ENCODE data around the gene MNX1.
A peak's percentile ranks its signal among the peaks of the same experiment; 100 is the strongest.

MNX1 gene

DNA sequence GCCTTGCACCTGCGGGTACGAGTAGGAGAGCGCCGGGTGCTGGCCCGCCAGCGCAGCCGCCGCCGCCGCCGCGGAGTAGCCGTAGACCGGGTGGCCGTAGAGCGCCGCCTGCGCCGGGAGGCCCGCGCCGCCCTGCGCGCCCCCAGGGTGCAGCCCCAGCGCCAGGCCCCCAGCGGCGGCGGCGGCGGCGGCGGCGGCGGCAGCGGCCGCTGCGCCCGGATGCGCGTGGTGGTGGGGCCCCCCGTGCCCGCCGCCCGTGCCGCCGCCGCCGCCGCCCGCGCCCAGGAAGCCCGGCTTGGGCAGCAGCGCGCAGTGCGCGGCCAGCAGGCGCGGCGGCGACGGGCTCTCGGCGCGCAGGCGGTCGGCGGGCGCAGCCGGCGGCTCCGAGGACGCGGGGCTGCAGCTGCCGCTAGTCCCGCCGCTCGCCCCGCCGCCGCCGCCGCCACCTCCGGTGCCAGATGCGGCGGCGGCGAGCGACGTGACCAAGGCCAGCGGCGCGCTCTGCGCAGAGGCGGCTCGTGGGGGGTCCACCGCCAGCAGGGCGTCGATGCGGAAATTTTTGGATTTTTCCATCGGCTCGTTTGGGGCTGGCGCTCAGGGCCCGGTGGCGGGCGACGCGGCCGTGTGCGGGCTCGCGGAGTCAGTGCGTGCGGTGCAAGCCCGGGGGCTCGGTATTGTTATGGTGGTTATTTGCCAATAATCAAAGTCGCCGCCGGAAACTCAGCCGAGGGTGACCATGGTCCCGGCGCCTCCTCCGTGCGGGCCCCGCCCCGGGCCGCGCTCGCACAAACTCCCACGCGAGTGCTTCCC is 480 bp downstream of the MNX1 start:
- Histone ChIP-seq H3K9ac (ENCODE audit: low read depth, low read length) (no peak overlapping the region), H3K4me3 (ENCODE audit: low read length) (peak overlapping the region; percentile 39)

DNA sequence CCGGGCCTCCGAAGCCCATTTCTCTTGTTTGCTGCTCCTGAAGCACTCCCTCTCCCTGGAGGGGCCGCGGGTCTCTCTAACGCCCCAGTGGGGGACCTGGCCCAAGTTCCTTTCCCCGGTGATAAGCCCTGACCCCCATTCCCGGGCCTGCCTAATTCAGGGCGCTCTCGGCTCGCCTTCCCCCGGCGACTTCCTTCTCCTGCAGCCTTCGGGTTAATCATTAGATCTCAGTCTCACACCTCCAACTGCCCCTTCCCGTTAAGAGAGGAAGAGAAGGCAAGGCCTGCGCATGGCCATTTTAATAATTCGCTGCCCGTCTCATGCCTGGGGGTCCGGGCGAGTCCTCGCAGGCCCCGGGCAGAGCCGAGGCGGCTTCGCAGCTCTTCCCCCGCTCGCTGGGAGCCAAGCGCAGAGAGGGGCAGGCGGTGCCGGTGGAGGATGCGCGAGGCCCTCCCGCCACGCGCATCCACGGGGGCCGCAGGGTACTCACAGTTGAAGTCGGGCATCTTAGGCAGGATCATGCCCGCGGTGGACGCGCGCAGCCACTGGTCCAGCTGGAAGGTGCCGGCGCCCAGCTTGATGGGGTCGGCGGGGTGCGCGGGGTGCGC is 1.2 kb downstream of the MNX1 start:
- Histone ChIP-seq H3K36me3 (ENCODE audit: insufficient read depth, low read length) (no peaks in the 10 kb centered on the region), H3K4me1 (ENCODE audit: control insufficient read depth, insufficient read depth, low read length) (peaks cover 2% of the 10 kb centered on the region), H3K4me3 (ENCODE audit: low read length) (no peak overlapping the region), H3K9me3 (replicated peaks; ENCODE audit: low read length) (no peaks in the 10 kb centered on the region), H3K4me2 (ENCODE audit: low read length) (no peak overlapping the region), H3K9ac (ENCODE audit: low read depth, low read length) (no peak overlapping the region), H3K27me3 (ENCODE audit: control insufficient read depth, insufficient read depth, low read length) (peaks cover 88% of the 10 kb centered on the region)

More for the DNA sequence above, 480 bp downstream of the MNX1 start:
- Histone ChIP-seq H3K4me1 (ENCODE audit: control insufficient read depth, insufficient read depth, low read length) (no peaks in the 10 kb centered on the region), H3K27me3 (ENCODE audit: control insufficient read depth, insufficient read depth, low read length) (peaks cover 88% of the 10 kb centered on the region), H3K36me3 (ENCODE audit: insufficient read depth, low read length) (no peaks in the 10 kb centered on the region), H3K9me3 (replicated peaks; ENCODE audit: low read length) (no peaks in the 10 kb centered on the region), H3K4me2 (ENCODE audit: low read length) (peak overlapping the region; percentile 54)

DNA sequence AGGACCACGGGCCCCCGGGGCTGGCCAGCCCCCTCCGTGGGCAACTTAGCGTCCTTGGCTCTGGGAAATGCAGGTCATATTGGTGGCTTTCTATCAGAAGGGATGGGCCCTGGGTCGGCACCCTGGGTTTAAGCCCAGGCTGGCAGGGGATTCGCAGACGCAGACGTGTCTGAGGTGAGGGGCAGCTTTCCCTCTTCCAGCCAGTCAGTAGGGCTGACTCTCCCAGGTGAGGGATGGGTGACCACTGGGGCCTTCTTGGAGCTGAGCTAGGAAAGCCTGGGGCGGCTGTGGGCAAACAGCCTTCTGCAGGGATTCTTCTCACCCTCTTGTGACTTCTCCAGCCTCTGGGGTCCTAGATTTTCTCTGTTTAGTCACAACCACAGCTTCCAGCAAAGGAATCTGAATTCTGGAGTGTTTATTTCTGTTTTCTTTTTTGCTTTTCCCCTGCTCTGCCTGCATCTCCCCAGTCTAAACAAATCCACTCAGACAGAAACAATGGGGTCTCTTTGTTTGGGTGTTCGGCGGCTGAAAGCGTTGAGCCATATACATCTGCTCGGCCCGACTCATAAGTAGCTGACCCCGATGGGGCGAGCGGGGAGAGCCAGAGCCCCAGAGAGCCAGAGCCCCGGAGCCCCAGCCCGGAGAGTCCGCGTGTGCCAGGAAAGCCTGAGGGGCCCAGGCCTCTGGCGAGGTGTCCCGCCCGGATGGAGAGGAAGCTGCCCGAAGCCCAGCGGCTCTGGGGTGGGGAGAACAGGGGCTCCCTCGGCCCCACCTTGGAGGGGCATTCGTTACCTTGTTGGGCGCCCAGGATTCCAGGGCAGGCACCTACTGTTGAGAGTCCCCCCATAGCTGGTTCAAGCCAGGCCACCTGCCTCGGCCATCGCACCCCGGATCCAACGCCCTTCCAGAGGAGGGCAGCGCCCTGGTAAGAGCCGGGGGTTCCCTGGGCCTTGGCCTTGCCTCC is 2.0 kb downstream of the MNX1 start:
- Histone ChIP-seq H3K27me3 (ENCODE audit: control insufficient read depth, insufficient read depth, low read length) (peaks cover 88% of the 10 kb centered on the region), H3K4me2 (ENCODE audit: low read length) (no peak overlapping the region), H3K9ac (ENCODE audit: low read depth, low read length) (no peak overlapping the region), H3K36me3 (ENCODE audit: insufficient read depth, low read length) (no peaks in the 10 kb centered on the region), H3K9me3 (replicated peaks; ENCODE audit: low read length) (no peaks in the 10 kb centered on the region), H3K4me1 (ENCODE audit: control insufficient read depth, insufficient read depth, low read length) (peaks cover 8% of the 10 kb centered on the region), H3K4me3 (ENCODE audit: low read length) (no peak overlapping the region)

DNA sequence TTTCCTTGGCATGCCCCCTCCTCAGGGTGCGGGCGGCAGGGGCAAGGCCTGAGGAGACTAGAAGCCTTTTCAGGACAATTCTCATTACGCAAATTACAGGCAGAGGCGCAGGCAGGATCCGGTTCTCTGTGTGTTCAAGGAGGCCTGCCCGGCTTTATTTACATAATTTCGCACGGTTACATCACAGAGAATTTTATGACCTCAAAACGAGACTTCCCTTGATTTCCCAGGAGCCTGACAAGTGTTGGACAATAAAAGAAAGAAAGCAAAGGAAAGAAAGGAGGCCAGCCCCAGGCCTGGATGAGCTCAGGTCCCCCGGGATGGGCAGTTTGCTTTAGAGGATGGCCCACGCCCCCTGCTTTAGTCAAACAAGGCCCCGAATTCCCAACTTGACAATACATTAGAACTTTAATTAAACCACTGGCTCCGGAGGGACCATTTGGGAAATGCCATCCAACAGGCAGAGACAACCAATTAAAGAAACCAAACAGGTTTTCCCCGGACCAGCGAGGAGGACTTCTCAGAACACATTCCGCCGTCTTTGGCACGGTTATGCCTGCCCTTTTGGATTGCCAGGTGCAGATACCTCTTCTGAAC is 2.9 kb downstream of the MNX1 start:
- H3K27me3 ChIP-seq (ENCODE audit: control insufficient read depth, insufficient read depth, low read length): peaks cover 88% of the 10 kb centered on the region
- no peaks in the 10 kb centered on the region for H3K9me3 ChIP-seq (replicated peaks; ENCODE audit: low read length)
- no peak overlapping the region for H3K4me2 ChIP-seq (ENCODE audit: low read length)
- no peaks in the 10 kb centered on the region for H3K36me3 ChIP-seq (ENCODE audit: insufficient read depth, low read length)
- H3K9ac ChIP-seq (ENCODE audit: low read depth, low read length): no peak overlapping the region
- H3K4me3 ChIP-seq (ENCODE audit: low read length): no peak overlapping the region
- peaks cover 8% of the 10 kb centered on the region for H3K4me1 ChIP-seq (ENCODE audit: control insufficient read depth, insufficient read depth, low read length)

DNA sequence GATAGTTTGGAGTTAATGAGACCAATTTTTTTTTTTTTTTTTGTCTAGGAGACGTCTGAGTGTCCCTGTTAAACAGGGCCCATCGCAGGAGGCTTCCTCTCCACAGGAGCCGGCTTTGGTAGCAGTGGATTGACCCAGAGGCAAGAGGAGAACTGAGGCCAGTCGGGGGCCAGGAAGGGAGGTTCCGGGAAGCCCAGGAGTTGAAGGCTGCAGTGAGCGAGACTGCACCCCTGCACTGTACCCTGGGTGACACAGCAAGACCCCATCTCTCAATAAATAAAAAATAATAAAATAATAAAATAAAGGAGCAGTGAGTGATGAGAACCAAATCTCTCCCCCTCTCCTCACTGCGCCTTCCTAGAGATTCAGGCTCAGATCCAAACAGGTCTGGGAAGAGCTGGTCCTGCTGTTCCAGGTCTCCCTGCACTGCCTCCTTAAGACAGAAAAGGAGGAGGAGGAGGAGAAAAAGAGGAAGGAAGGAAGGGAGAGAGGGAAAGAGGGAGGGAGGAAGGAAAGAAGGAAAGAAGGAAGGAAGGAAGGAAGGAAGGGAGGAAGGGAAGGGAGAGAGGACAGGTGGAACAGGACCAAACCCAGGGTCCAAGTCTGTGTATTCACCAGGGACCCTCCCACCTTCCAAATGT is 3.5 kb downstream of the MNX1 start:
- Histone ChIP-seq H3K27me3 (ENCODE audit: control insufficient read depth, insufficient read depth, low read length) (peaks cover 88% of the 10 kb centered on the region), H3K36me3 (ENCODE audit: insufficient read depth, low read length) (no peaks in the 10 kb centered on the region), H3K4me3 (ENCODE audit: low read length) (no peak overlapping the region), H3K9ac (ENCODE audit: low read depth, low read length) (no peak overlapping the region), H3K4me2 (ENCODE audit: low read length) (no peak overlapping the region), H3K4me1 (ENCODE audit: control insufficient read depth, insufficient read depth, low read length) (peaks cover 8% of the 10 kb centered on the region), H3K9me3 (replicated peaks; ENCODE audit: low read length) (no peaks in the 10 kb centered on the region)

DNA sequence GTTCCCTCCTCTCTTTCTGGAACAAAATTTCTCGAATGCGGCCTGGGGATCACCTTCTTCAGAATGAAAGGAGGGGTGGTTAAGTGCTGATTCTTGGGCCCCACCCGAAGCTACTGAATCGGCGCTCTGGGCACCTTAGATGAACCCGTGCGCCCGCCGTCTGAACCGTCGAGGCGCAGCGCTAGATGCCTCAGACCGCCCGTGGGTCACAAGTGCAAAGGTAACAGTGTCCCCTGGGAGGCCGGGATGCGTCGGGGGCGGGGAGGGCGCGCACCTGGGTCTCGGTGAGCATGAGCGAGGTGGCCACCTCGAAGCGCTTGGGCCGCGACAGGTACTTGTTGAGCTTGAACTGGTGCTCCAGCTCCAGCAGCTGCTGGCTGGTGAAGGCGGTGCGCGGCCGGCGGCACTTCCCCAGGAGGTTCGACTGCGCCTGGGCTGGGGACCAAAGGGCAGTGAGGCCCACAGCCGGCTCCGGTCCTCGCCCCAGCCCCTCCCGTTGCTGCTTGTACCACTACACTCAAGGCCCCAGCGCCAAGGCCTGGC is 4.2 kb downstream of the MNX1 start:
- no peaks in the 10 kb centered on the region for H3K36me3 ChIP-seq (ENCODE audit: insufficient read depth, low read length)

DNA sequence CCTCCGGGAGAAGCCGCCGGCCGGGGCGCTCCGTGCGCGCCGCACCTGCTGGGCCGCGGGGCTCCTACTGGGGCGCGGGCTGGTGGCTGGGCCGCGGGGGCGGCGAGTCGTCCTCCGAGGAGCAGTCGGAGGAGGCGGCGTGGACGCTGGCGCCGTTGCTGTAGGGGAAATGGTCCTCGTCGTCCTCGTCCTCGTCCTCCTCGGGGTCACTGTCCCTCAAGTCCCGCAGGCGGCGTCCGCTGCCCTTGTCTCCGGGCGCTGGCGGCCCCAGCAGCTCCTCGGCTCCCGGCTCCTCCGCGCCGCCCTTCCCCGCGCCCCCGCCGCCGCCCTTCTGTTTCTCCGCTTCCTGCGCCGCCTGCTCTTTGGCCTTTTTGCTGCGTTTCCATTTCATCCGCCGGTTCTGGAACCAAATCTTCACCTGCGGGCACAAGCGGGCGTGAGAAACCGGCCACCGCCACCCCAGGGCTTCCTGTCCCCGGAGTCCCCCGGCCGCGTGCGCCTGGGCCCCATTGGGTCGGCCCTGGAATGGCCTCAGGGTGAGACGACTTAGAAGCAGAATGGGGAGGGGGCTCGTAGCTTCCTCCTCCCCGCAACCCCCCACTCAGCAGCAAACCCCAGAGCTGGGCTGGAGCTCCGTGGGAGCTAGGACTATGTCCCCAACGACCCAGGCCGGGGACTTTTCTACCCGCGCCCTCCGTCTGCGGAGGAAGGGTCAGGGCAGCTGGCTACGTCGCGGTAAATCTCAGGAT is 4.8 kb downstream of the MNX1 start:
- Histone ChIP-seq H3K4me2 (ENCODE audit: low read length) (no peak overlapping the region), H3K9me3 (replicated peaks; ENCODE audit: low read length) (no peaks in the 10 kb centered on the region), H3K9ac (ENCODE audit: low read depth, low read length) (no peak overlapping the region), H3K4me3 (ENCODE audit: low read length) (no peak overlapping the region), H3K36me3 (ENCODE audit: insufficient read depth, low read length) (no peaks in the 10 kb centered on the region), H3K27me3 (ENCODE audit: control insufficient read depth, insufficient read depth, low read length) (peaks cover 88% of the 10 kb centered on the region), H3K4me1 (ENCODE audit: control insufficient read depth, insufficient read depth, low read length) (peaks cover 8% of the 10 kb centered on the region)

More for the DNA sequence above, 4.2 kb downstream of the MNX1 start:
- no peak overlapping the region for H3K4me2 ChIP-seq (ENCODE audit: low read length)
- peaks cover 8% of the 10 kb centered on the region for H3K4me1 ChIP-seq (ENCODE audit: control insufficient read depth, insufficient read depth, low read length)
- no peak overlapping the region for H3K4me3 ChIP-seq (ENCODE audit: low read length)
- no peak overlapping the region for H3K9ac ChIP-seq (ENCODE audit: low read depth, low read length)
- H3K9me3 ChIP-seq (replicated peaks; ENCODE audit: low read length): no peaks in the 10 kb centered on the region
- H3K27me3 ChIP-seq (ENCODE audit: control insufficient read depth, insufficient read depth, low read length): peaks cover 88% of the 10 kb centered on the region

DNA sequence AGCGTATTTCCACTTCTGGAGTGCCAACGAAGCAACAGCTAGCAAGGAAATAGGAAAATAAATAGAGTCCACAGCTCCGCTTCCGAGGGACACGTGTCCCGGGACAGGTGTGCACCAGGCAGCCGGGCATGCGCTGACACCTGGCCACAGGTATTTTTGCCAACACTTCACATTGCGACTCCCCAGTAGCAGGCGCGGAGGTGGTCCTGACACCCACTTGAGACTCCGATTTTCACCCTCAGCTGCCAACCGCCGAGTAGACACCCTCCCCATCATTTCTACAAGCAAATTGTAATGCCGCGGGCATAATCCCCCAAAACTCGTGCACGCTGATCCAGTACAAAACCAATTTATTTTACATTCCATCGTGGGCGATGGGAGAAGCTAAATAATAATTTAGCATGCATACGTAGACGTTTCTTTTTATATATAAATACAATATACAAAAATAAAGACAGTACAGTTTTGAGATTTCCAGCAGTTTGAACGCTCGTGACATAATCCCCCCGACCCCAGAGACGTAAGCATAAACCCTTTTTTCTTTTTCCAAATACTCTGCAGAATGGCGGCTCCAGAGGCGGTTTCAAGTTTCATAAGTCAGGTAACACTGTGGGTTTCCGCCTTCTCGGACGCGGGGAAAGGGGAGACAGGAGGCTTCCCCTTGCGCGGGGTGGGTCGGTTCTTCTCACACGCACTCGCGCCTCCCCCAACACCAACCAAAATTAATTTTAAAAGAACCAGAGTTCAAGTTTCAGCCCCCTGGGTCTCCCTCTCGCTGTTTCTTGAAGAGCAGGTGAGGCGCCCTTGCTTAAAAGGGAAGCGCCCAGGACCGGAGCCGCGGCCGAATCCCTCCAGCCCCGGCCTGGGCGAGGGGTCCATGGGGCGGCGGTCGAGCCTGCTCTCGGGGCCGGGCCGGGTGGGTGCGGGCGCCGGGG is 5.7 kb downstream of the MNX1 start:
- Histone ChIP-seq H3K4me2 (ENCODE audit: low read length) (peak overlapping the region; percentile 68), H3K9ac (ENCODE audit: low read depth, low read length) (no peak overlapping the region), H3K27me3 (ENCODE audit: control insufficient read depth, insufficient read depth, low read length) (peaks cover 92% of the 10 kb centered on the region), H3K36me3 (ENCODE audit: insufficient read depth, low read length) (no peaks in the 10 kb centered on the region), H3K4me1 (ENCODE audit: control insufficient read depth, insufficient read depth, low read length) (peaks cover 8% of the 10 kb centered on the region), H3K9me3 (replicated peaks; ENCODE audit: low read length) (no peaks in the 10 kb centered on the region), H3K4me3 (ENCODE audit: low read length) (no peak overlapping the region)

DNA sequence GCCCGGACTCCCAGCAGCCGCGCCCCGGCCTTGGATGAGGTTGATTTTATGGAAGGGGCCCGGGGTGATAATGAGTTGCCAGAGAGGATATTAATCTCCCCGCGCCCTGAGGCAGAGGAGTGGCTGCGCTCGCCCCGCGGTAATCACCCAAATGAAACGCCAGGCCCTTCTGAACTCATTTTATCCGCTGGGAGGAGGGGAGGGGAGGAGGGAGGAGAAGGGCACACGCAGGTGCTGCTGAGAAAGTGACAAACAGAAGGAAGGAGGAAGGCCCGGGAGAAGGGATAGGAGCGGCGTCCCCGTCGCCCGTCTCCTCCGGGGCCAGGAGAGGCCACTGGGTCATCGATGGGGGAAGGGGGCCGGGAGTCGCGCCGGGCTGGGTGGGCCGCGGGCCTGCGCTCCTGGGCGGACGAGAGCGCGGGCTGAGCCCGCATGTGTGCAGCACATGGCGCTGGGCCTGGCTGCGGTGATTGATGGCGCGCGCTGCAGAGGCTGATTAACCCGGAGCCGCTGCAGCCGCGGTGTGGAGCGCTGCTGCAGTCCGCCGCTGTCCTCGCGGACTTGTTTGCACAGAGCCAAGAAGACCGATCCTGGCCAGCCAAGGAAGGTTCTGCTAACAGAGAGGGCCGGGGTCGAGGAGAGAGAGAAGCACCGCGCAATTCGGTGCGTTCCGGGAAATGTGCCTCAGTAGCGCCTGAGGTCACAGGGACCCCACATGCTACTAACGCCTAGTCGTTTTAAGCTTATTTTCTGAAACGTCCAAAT is 6.5 kb downstream of the MNX1 start:
- Histone ChIP-seq H3K27me3 (ENCODE audit: control insufficient read depth, insufficient read depth, low read length) (peaks cover 94% of the 10 kb centered on the region), H3K4me2 (ENCODE audit: low read length) (peak overlapping the region; percentile 68), H3K9ac (ENCODE audit: low read depth, low read length) (no peak overlapping the region), H3K36me3 (ENCODE audit: insufficient read depth, low read length) (no peaks in the 10 kb centered on the region), H3K9me3 (replicated peaks; ENCODE audit: low read length) (no peaks in the 10 kb centered on the region), H3K4me1 (ENCODE audit: control insufficient read depth, insufficient read depth, low read length) (peaks cover 8% of the 10 kb centered on the region), H3K4me3 (ENCODE audit: low read length) (no peak overlapping the region)
